H9 (cell line): Measurements from ENCODE around the gene OR52H1. TPM values are rescaled to one million over a fixed set of nuclear protein-coding genes. Genes with fewer than 3 reads are reported as not detected.

Experiments used
- DNase-seq: peaks from one replicate; pipeline ENCODE4 v3.0.0-alpha.2; 2017
- H2AFZ ChIP-seq: one replicate; pipeline ENCODE4 v1.6.1; 2013; ENCODE audit warnings: mild to moderate bottlenecking, low read length, control low read depth, moderate library complexity
- H2AK5ac ChIP-seq: 2 replicates; pipeline ENCODE4 v1.6.1; 2013; ENCODE audit warnings: low read length, control low read depth, mixed read lengths; ENCODE audit not compliant: insufficient read length
- H2BK120ac ChIP-seq: one replicate; pipeline ENCODE4 v1.6.1; 2013; ENCODE audit warnings: low read depth, mild to moderate bottlenecking, low read length, control low read depth, inconsistent platforms; ENCODE audit not compliant: poor library complexity, severe bottlenecking
- H2BK12ac ChIP-seq: 2 replicates; pipeline ENCODE4 v1.6.1; 2013; ENCODE audit warnings: low read length, control low read depth, mixed read lengths, low read depth; ENCODE audit not compliant: insufficient read length
- H2BK15ac ChIP-seq: 2 replicates; pipeline ENCODE4 v1.6.1; 2013; ENCODE audit warnings: low read depth, low read length, control low read depth
- H2BK20ac ChIP-seq: one replicate; pipeline ENCODE4 v1.6.1; 2013; ENCODE audit warnings: low read depth, mild to moderate bottlenecking, low read length, control low read depth, inconsistent platforms; ENCODE audit not compliant: poor library complexity, severe bottlenecking
- H2BK5ac ChIP-seq: 2 replicates; pipeline ENCODE4 v1.6.1; 2013; ENCODE audit warnings: low read length, control low read depth, mixed read lengths; ENCODE audit not compliant: insufficient read length
- H3K14ac ChIP-seq: 2 replicates; pipeline ENCODE4 v1.6.1; 2013; ENCODE audit warnings: low read length, control low read depth; ENCODE audit not compliant: insufficient read depth
- H3K18ac ChIP-seq: 2 replicates; pipeline ENCODE4 v1.6.1; 2013; ENCODE audit warnings: low read depth, mild to moderate bottlenecking, mixed read lengths, low read length, control low read depth; ENCODE audit not compliant: insufficient read length
- H3K23ac ChIP-seq: 2 replicates; pipeline ENCODE4 v1.6.1; 2013; ENCODE audit warnings: low read length, control low read depth, mixed read lengths, low read depth; ENCODE audit not compliant: insufficient read length
- H3K23me2 ChIP-seq: 2 replicates; pipeline ENCODE4 v1.6.1; 2013; ENCODE audit warnings: low read depth, mild to moderate bottlenecking, mixed read lengths, low read length, control low read depth; ENCODE audit not compliant: insufficient read length, poor library complexity, severe bottlenecking
- H3K27ac ChIP-seq: 2 replicates; pipeline ENCODE4 v1.5.1; 2013; ENCODE audit warnings: low read length, control low read depth, mixed read lengths, low read depth; ENCODE audit not compliant: insufficient read length
- H3K27me3 ChIP-seq: 2 replicates; pipeline ENCODE4 v1.6.1; 2013; ENCODE audit warnings: low read length, control low read depth, inconsistent platforms; ENCODE audit not compliant: insufficient read depth
- H3K4ac ChIP-seq: 2 replicates; pipeline ENCODE4 v1.6.1; 2013; ENCODE audit warnings: low read depth, mild to moderate bottlenecking, control low read depth, inconsistent platforms, low read length, moderate library complexity
- H3K4me1 ChIP-seq: 2 replicates; pipeline ENCODE4 v1.6.1; 2013; ENCODE audit warnings: low read length, control low read depth, inconsistent platforms; ENCODE audit not compliant: insufficient read depth
- H3K4me2 ChIP-seq: 2 replicates; pipeline ENCODE4 v1.6.1; 2013; ENCODE audit warnings: low read length, control low read depth, mixed read lengths; ENCODE audit not compliant: insufficient read length, insufficient read depth
- H3K56ac ChIP-seq: 2 replicates; pipeline ENCODE4 v1.6.1; 2013; ENCODE audit warnings: low read depth, mild to moderate bottlenecking, mixed read lengths, low read length, control low read depth; ENCODE audit not compliant: insufficient read length
- H3K79me1 ChIP-seq: 2 replicates; pipeline ENCODE4 v1.6.1; 2013; ENCODE audit warnings: low read depth, mild to moderate bottlenecking, moderate library complexity, low read length, control low read depth, inconsistent platforms; ENCODE audit not compliant: insufficient read depth, poor library complexity, severe bottlenecking
- H3K79me2 ChIP-seq: 2 replicates; pipeline ENCODE4 v1.6.1; 2013; ENCODE audit warnings: low read length, control low read depth, inconsistent platforms; ENCODE audit not compliant: insufficient read depth
- H3K9ac ChIP-seq: 2 replicates; pipeline ENCODE4 v1.6.1; 2013; ENCODE audit warnings: low read length, control low read depth, mixed read lengths; ENCODE audit not compliant: insufficient read length; ENCODE audit errors: extremely low read depth
- H3K9me3 ChIP-seq: one replicate; pipeline ENCODE4 v1.6.1; 2013; ENCODE audit warnings: low read depth, low read length, inconsistent platforms; ENCODE audit not compliant: control insufficient read depth
- H3T11ph ChIP-seq: one replicate; pipeline ENCODE4 v1.6.1; 2013; ENCODE audit warnings: mild to moderate bottlenecking, low read length, control low read depth, inconsistent platforms
- H4K20me1 ChIP-seq: one replicate; pipeline ENCODE4 v1.6.1; 2013; ENCODE audit not compliant: control insufficient read depth, insufficient read length, insufficient read depth
- H4K5ac ChIP-seq: 2 replicates; pipeline ENCODE4 v1.6.1; 2013; ENCODE audit warnings: low read depth, mild to moderate bottlenecking, mixed read lengths, low read length, control low read depth; ENCODE audit not compliant: insufficient read length
- H4K8ac ChIP-seq: replicated peaks from 2 replicates; pipeline ENCODE4 v1.6.1; 2013; ENCODE audit warnings: low read length, control low read depth, mixed read lengths, low read depth; ENCODE audit not compliant: insufficient read length
- H4K91ac ChIP-seq: 2 replicates; pipeline ENCODE4 v1.6.1; 2013; ENCODE audit warnings: low read depth, mild to moderate bottlenecking, moderate library complexity, mixed read lengths, low read length, control low read depth; ENCODE audit not compliant: insufficient read length
- H3K27ac Mint-ChIP-seq, 3 experiments: 2 replicates in 2 of 3; 3 replicates in 1 of 3; pipeline ENCODE4 v1.8.0; 2020 to 2021; ENCODE audit warnings: mixed read lengths in 3 of 3, mild to moderate bottlenecking in 1 of 3, moderate library complexity in 1 of 3
- H3K27me3 Mint-ChIP-seq: 2 replicates; pipeline ENCODE4 v1.8.0; 2021; ENCODE audit warnings: low read depth, mild to moderate bottlenecking, moderate library complexity, mixed read lengths
- H3K36me3 Mint-ChIP-seq, 3 experiments: 2 replicates in 2 of 3; 3 replicates in 1 of 3; pipeline ENCODE4 v1.8.0; 2020 to 2021; ENCODE audit warnings: low read depth in 3 of 3, mixed read lengths in 3 of 3; ENCODE audit not compliant: insufficient read depth in 1 of 3
- H3K4me1 Mint-ChIP-seq, 2 experiments: 2 replicates each; pipeline ENCODE4 v1.8.0; 2020; ENCODE audit warnings: mixed read lengths in 2 of 2
- H3K4me3 Mint-ChIP-seq, 2 experiments: 2 replicates in 1 of 2; 3 replicates in 1 of 2; pipeline ENCODE4 v1.8.0; 2020 to 2021; ENCODE audit warnings: mild to moderate bottlenecking in 2 of 2, mixed read lengths in 2 of 2, moderate library complexity in 1 of 2
- H3K9me3 Mint-ChIP-seq, 2 experiments: 2 replicates in 1 of 2; 3 replicates in 1 of 2; pipeline ENCODE4 v1.8.0; 2020; ENCODE audit warnings: mild to moderate bottlenecking in 2 of 2, mixed read lengths in 2 of 2, moderate library complexity in 1 of 2
- CTCF ChIP-seq: fragments of 200-600 bp; sonication (generic); conservative IDR thresholded peaks from 3 replicates; pipeline ENCODE4 v1.8.0; 2021; ENCODE audit warnings: antibody characterized with exemption, mild to moderate bottlenecking
- WGBS: extraction: QIAGEN DNeasy Blood & Tissue Kit; methylation state at CpG from one replicate; pipeline ENCODE4 v1.1.7; 2013; ENCODE audit warnings: missing lambda C conversion rate, low lambda C conversion rate, mixed read lengths; ENCODE audit not compliant: insufficient read length; ENCODE audit errors: extremely low coverage; 5-methylcytosine and 5-hydroxymethylcytosine counted together
- total RNA-seq: library from RNA; stranded (reverse); gene quantifications from 2 replicates; pipeline ENCODE4 v1.2.1, GENCODE V29; 2021

The OR52H1 gene
- total RNA-seq, 1 experiment from 2014 or later, result not detected

- Mint-ChIP-seq H3K27ac (no peak overlapping the region), H3K4me1 (no peaks in the 10 kb centered on the region), H3K4me3 (no peak overlapping the region), H3K9me3 (peaks cover 6% of the 10 kb centered on the region in 2 experiments; a peak in 2 of 5 replicates), H3K27me3 (no peaks in the 10 kb centered on the region), H3K36me3 (peaks cover 0 to 6% (median 0%) of the 10 kb centered on the region in 3 experiments; a peak in 2 of 7 replicates)
- Histone ChIP-seq H4K5ac (no peak overlapping the region), H2BK5ac (no peak overlapping the region), H3K4ac (no peak overlapping the region), H3K4me1 (no peaks in the 10 kb centered on the region), H3K14ac (no peak overlapping the region), H4K91ac (no peak overlapping the region), H3K23me2 (no peaks in the 10 kb centered on the region), H2AK5ac (no peak overlapping the region), H2BK120ac (no peak overlapping the region), H3K27me3 (no peaks in the 10 kb centered on the region), H2BK20ac (no peak overlapping the region), H3K79me1 (no peaks in the 10 kb centered on the region), H2AFZ (no peak overlapping the region), H3K27ac (no peak overlapping the region), H3K4me2 (no peak overlapping the region), H3T11ph (no peak overlapping the region), H3K18ac (no peak overlapping the region), H2BK15ac (no peak overlapping the region), H3K56ac (no peak overlapping the region), H3K9me3 (no peaks in the 10 kb centered on the region), H4K8ac (no peak overlapping the region), H3K79me2 (no peaks in the 10 kb centered on the region), H3K9ac (no peak overlapping the region), H2BK12ac (no peak overlapping the region), H3K23ac (no peak overlapping the region), H4K20me1 (no peaks in the 10 kb centered on the region)
- no peak for DNase-seq
- no CpG with 5 or more reads among the region's 1 CpG for WGBS
- TF ChIP-seq CTCF, result no peak
These were observed 6.9 kb downstream of the OR52H1 start for GRCh38 chr11:5541427-5541826.
